ENCODE data around the gene PIGQ. TPM values are rescaled to one million over a fixed set of nuclear protein-coding genes. Genes with fewer than 3 reads are reported as not detected.

The PIGQ gene
- total RNA-seq, 2 experiments from 2014 or later = 22.8 to 27.0 TPM

GRCh38 chr16:592518-593306 is 22.9 kb downstream of the PIGQ start:
- POLR2A ChIA-PET = interaction anchor here (1.8 kb wide), 1 partner anchor 44 kb away, joined by 7 read pairs; the partner anchor contains the start of gene METTL26
- no peaks in the 10 kb centered on the region for H3K27me3 ChIP-seq (ENCODE audit: control insufficient read depth in 1 of 2, insufficient read depth in 2 of 2, low read length in 2 of 2)
- no peaks in the 10 kb centered on the region for H3K9me3 ChIP-seq (ENCODE audit: control insufficient read depth in 1 of 2, insufficient read depth in 1 of 2, low read length in 2 of 2)
- H3K27me3 Mint-ChIP-seq = no peaks in the 10 kb centered on the region
- H3K4me1 Mint-ChIP-seq (ENCODE audit: low read depth) = peaks cover 16% of the 10 kb centered on the region
- peaks cover 34% of the 10 kb centered on the region for H3K4me1 ChIP-seq (ENCODE audit: insufficient read depth, low read length)
- peaks cover 17% of the 10 kb centered on the region for H3K36me3 Mint-ChIP-seq (ENCODE audit: low read depth)
- H3K9me3 Mint-ChIP-seq = no peaks in the 10 kb centered on the region
- CTCF ChIA-PET = no interaction called here
- H3K36me3 ChIP-seq (ENCODE audit: insufficient read depth, low read length) = peaks cover 2% of the 10 kb centered on the region
- no peak overlapping the region for H3K27ac Mint-ChIP-seq
- no peak overlapping the region for H3K27ac ChIP-seq (ENCODE audit: low read depth in 1 of 2, low read length in 2 of 2)
- no peak overlapping the region for H3K4me3 ChIP-seq (ENCODE audit: low read length)
- H3K4me3 Mint-ChIP-seq = no peak overlapping the region
- ATAC-seq (ENCODE audit: poor library complexity) (no peak), DNase-seq (peak in 2 of 14 experiments; percentile 31 to 48)
- TF ChIP-seq CTCF (IDR thresholded peaks at IDR 0.05) = no peak
- intact Hi-C loops (cut with DNase I, micrococcal nuclease) = loop anchor here in 1 of 2 experiments (5.0 kb wide), 1 partner anchor 70 kb away; no protein-coding TSS in a partner anchor

- Mint-ChIP-seq H3K9me3 (no peaks in the 10 kb centered on the region), H3K4me1 (ENCODE audit: low read depth) (peaks cover 16% of the 10 kb centered on the region), H3K4me3 (peak overlapping the region; percentile 48), H3K27ac (no peak overlapping the region), H3K36me3 (ENCODE audit: low read depth) (peaks cover 17% of the 10 kb centered on the region), H3K27me3 (no peaks in the 10 kb centered on the region)
- no peak for TF ChIP-seq CTCF (IDR thresholded peaks at IDR 0.05)
- no peak overlapping the region for H3K27ac ChIP-seq (ENCODE audit: low read depth in 1 of 2, low read length in 2 of 2)
- peaks cover 27% of the 10 kb centered on the region for H3K4me1 ChIP-seq (ENCODE audit: insufficient read depth, low read length)
- H3K9me3 ChIP-seq (ENCODE audit: control insufficient read depth in 1 of 2, insufficient read depth in 1 of 2, low read length in 2 of 2) = no peaks in the 10 kb centered on the region
- ATAC-seq (ENCODE audit: poor library complexity) (no peak), DNase-seq (no peak)
- peaks cover 2% of the 10 kb centered on the region for H3K36me3 ChIP-seq (ENCODE audit: insufficient read depth, low read length)
- intact Hi-C loops (cut with DNase I, micrococcal nuclease) = loop anchor here in 1 of 2 experiments (5.0 kb wide), 1 partner anchor 69 kb away; no protein-coding TSS in a partner anchor
- CTCF ChIA-PET = no interaction called here
- no peak overlapping the region for H3K4me3 ChIP-seq (ENCODE audit: low read length)
- no peaks in the 10 kb centered on the region for H3K27me3 ChIP-seq (ENCODE audit: control insufficient read depth in 1 of 2, insufficient read depth in 2 of 2, low read length in 2 of 2)
- POLR2A ChIA-PET = interaction anchor here (1.8 kb wide), 1 partner anchor 43 kb away, joined by 7 read pairs; the partner anchor contains the start of gene METTL26
These were observed 23.6 kb downstream of the PIGQ start for GRCh38 chr16:593406-593805.

- no peaks in the 10 kb centered on the region for H3K27me3 Mint-ChIP-seq
- H3K36me3 Mint-ChIP-seq (ENCODE audit: low read depth) = peaks cover 14% of the 10 kb centered on the region
- no peaks in the 10 kb centered on the region for H3K27me3 ChIP-seq (ENCODE audit: control insufficient read depth in 1 of 2, insufficient read depth in 2 of 2, low read length in 2 of 2)
- ChIA-PET POLR2A (interaction anchor here (1.8 kb wide), 1 partner anchor 43 kb away, joined by 7 read pairs; the partner anchor contains the start of gene METTL26), CTCF (interaction anchor here (1.0 kb wide), 1 partner anchor 15 kb away, joined by 3 read pairs; no protein-coding TSS in a partner anchor)
- ATAC-seq (ENCODE audit: poor library complexity) = no peak
- H3K4me3 ChIP-seq (ENCODE audit: low read length) = no peak overlapping the region
- intact Hi-C loops (cut with DNase I, micrococcal nuclease) = loop anchor here in 1 of 2 experiments (5.0 kb wide), 1 partner anchor 68 kb away; no protein-coding TSS in a partner anchor
- H3K9me3 ChIP-seq (ENCODE audit: control insufficient read depth in 1 of 2, insufficient read depth in 1 of 2, low read length in 2 of 2) = no peaks in the 10 kb centered on the region
- TF ChIP-seq CTCF (IDR thresholded peaks at IDR 0.05) = no peak
- no peak overlapping the region for H3K27ac Mint-ChIP-seq
- H3K36me3 ChIP-seq (ENCODE audit: insufficient read depth, low read length) = peaks cover 2% of the 10 kb centered on the region
- H3K4me1 Mint-ChIP-seq (ENCODE audit: low read depth) = peaks cover 16% of the 10 kb centered on the region
- H3K4me3 Mint-ChIP-seq = peak overlapping the region; percentile 48
- DNase-seq = no peak
- H3K27ac ChIP-seq (ENCODE audit: low read depth in 1 of 2, low read length in 2 of 2) = no peak overlapping the region
- peaks cover 24% of the 10 kb centered on the region for H3K4me1 ChIP-seq (ENCODE audit: insufficient read depth, low read length)
- no peaks in the 10 kb centered on the region for H3K9me3 Mint-ChIP-seq
These were observed 24.0 kb downstream of the PIGQ start for GRCh38 chr16:593807-594206.

Measured in CD4-positive, alpha-beta T cell (primary cell).